Stimulated activated CD8-positive, alpha-beta memory T cell treated with anti-CD3 and anti-CD28 coated beads, Interleukin-12 subunit alpha, Interleukin-12 subunit beta, amount 100 ng/mL, for 1 hour (primary cell): ENCODE measurements around the gene HOXD13.

Experiments
- DNase-seq: peaks from one replicate; pipeline ENCODE4 v3.0.0-alpha.2; 2020; ENCODE audit warnings: low read depth

The HOXD13 gene

GRCh38 chr2:176081376-176081836 is 11.1 kb upstream of the HOXD13 start:
- DNase-seq: no peak

DNA sequence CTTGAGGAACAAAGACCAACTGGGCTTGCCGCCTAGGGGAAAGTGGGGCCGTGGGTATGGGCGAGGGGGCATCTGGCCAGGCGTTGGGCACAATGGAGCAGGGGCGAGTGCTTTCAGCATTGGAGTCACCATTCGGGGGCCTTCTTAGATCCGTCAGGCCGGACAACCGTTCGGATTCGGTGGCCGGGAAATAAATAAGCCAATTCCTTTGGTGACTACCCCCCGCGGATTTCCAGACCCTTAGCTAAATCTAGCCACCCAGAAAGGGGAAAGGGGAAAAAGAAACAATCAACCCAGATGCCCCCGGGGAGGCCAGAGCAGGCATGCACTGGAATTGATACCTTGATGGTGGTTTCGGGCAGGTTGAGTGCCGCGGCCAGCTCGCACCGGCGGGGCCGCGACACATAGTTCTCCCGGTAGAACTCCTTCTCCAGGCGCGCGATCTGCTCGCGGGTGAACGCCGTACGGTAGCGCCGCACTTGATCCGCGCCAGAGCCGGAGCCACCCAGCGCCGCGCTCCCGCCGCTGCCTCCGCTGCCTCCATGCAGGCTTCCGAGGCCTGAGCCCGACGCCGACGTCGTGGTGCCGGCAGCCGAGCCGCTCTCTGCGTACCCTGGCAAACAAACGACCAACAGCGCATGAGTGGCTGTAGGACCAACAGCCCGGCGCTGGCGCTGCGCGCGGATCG is 10.5 kb upstream of the HOXD13 start:
- DNase-seq: no peak

DNA sequence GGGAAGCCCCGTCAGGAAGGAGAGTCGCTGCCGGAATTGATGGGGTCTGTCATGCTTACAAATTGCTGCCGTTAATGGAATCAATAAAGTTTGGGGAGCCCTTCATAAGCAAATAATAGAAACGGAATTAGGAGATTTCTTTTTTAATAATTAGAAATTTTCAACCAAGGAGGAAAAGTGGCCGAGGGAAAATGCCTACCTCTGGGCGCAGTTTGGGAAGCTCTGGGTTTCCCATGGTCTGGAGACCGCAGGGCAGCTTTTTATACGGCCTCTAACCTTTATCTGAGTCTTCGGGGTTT is 10.0 kb upstream of the HOXD13 start:
- no peak for DNase-seq

- no peak for DNase-seq
Measured at GRCh38 chr2:176082824-176083751, 9.4 kb upstream of the HOXD13 start.

DNA sequence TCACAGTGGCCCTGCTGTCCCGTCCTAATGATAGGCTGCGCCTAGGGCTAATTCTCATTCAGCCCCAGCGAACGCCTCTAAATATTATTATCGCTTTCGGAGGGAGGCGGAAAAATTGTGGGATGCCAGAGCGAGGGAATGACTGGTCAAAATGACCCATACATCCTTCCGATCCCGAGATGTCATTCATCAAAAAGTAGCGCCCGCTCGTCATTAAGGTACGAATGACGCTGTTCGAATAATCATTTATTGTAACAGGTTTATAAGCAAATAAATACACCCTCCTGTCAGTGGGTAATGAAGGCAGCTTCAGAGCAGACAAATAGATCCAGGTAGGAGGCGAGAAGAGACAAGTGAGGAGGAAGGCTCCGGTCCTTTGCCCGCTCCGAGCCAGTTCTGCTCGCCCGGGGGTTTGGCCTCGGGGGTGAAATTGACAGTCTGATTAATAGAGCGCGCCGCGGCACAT is 8.7 kb upstream of the HOXD13 start, which contains the start of gene EVX2:
TSS of gene EVX2 (minus strand) at position 167 of the 466 bp plus-strand sequence. CDS start 186 bp downstream, outside the sequence.
- DNase-seq: no peak

DNA sequence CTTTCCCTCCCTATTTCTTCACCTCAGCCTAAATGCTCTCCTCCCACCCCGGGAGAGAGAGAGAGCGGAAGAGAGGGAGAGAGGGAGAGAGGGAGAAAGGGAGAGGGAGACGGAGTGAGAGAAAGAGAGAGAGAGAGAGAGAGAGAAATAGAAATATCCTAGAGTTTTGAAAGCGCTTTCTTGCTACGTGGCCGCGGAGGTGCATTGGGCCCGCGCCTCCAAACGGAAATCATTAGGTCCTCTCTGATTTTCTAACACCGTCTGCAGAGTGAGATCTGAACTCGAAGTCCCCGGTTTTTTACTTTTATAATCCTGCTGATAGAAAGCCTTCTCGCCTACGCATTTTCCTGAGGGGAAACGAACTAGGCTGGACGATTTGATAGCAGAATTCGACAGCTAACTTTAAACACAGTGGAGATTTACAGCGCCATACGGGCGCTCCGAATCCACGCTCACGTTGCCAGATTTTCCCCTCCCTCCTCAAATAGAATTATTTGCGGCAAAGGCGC is 7.9 kb upstream of the HOXD13 start:
- no peak for DNase-seq

GRCh38 chr2:176085120-176085788 is 7.3 kb upstream of the HOXD13 start:
- no peak for DNase-seq

DNA sequence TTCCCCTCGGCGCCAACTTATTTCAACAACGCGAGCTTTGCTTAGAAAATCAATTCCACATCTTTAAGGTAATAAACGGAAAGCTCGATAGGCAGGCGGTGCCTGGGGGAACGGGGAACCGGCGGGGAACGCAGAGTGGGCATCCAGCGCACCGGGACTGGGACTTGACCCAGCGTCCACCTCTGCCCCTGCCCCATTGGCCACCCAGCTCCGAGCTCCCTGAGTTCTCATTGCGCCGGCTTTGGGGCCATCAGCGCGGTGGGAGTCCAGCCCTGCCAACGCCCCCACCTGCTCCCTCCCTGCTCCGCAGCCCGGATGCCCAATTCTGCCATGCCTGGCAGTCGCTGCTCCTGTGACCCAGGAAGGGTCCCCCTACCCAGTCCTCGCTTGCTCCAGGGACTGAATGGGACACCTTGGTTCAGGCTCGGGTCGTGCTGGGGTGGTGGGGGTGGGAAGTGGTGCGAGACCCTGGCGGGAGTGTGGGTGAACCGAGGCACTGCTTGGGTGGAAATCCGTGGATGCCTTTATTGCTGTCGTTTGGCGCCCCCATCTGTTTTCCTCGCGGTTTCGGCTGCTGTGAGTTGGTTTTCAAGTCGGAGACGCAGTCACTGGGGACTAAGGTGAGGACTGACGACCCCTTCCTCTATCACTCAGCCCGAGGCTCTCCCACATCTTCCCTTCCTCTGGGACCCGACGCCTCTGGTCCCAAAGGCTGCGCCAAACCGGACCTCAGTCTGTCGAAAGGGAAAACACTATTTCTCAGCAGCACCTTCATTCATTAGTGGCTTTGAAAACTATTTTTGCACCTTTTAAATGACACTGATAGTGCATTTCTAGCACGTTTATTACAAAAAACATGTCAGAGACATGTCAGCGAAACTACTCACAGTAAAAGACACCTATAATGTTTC is 6.4 kb upstream of the HOXD13 start:
- DNase-seq: no peak

- no peak for DNase-seq
Measured at GRCh38 chr2:176087330-176088047, 5.0 kb upstream of the HOXD13 start.

GRCh38 chr2:176088048-176088936 is 4.2 kb upstream of the HOXD13 start:
- no peak for DNase-seq

- no peak for DNase-seq
Measured at GRCh38 chr2:176088937-176089842, 3.3 kb upstream of the HOXD13 start.

DNA sequence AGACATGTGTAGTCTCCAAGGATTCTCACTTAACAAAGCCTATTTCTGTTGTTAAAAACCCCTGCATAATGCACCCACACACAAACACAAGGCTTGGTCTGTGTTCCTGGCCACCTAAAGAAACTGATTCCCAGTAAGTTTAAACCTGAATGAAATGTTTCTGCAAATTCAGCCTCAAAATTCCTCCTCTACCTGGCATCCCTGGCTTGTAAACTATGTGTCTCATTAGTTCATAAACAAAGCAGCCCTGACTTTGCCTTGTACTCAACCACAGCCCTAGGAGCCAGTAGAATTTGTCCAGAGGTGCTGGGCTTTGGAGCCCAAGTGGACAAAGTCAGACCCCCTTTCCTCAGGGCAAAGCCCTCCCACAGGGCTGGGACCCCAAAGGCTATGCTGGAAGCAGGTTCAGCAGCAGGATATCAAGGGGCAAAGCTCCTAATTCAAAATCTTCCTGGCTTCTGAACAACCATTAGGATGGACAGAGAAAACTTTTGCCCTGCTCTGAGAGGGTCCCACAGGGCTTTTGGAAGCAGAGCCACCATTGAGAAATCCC is 2.6 kb upstream of the HOXD13 start:
- DNase-seq: no peak

DNA sequence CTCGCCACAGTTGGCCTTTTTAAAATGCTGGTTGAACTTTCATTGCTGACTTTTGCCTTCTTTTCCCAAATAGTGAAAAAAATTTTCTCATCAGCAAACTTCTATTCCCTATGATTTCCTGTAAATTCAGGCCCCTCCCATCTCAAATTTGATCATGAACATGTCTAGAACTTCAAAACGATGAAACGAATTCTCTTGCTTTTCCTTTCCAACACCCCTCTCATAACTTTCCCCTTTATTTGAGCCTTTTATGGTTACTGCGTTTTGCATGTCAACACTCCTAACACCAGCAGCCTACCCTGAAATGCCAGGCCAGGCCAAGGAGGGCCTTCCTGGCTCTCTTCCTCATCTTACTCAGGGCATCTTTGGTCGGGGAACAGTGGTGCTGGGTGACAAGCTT is 1.7 kb upstream of the HOXD13 start:
- DNase-seq: no peak

GRCh38 chr2:176091329-176092258 is 927 bp upstream of the HOXD13 start:
- DNase-seq: no peak

DNA sequence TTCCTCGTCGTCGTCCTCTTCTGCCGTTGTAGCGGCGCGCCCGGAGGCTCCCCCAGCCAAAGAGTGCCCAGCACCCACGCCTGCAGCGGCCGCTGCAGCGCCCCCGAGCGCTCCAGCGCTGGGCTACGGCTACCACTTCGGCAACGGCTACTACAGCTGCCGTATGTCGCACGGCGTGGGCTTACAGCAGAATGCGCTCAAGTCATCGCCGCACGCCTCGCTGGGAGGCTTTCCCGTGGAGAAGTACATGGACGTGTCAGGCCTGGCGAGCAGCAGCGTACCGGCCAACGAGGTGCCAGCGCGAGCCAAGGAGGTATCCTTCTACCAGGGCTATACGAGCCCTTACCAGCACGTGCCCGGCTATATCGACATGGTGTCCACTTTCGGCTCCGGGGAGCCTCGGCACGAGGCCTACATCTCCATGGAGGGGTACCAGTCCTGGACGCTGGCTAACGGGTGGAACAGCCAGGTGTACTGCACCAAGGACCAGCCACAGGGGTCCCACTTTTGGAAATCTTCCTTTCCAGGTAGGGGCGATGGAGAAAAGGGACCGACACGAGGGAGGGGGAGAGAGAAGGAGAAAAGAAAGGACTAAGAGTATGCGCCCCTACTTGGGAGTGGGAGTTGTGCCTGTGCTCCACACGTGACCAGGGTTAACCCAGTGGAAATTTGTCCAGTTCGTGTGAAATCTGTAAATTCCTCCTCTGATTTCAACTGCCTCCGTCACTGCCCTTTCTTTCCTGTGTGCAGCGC is 800 bp downstream of the HOXD13 start:
- no peak for DNase-seq

GRCh38 chr2:176093898-176094249 is 1.4 kb downstream of the HOXD13 start:
- DNase-seq: no peak
